HUES48 (cell line): ENCODE results near the gene LRRC4B.

Experiments
- H3K27ac ChIP-seq: one replicate; pipeline ENCODE4 v1.7.0; 2013; ENCODE audit warnings: low read depth, low read length, inconsistent platforms
- H3K27me3 ChIP-seq: 2 replicates; pipeline ENCODE4 v1.6.1; 2013; ENCODE audit warnings: mild to moderate bottlenecking, low read length; ENCODE audit not compliant: control insufficient read depth, insufficient read depth
- H3K36me3 ChIP-seq: 2 replicates; pipeline ENCODE4 v1.6.1; 2013; ENCODE audit warnings: low read length; ENCODE audit not compliant: control insufficient read depth, insufficient read depth
- H3K4me1 ChIP-seq: 2 replicates; pipeline ENCODE4 v1.6.1; 2013; ENCODE audit warnings: mild to moderate bottlenecking, low read length; ENCODE audit not compliant: control insufficient read depth, insufficient read depth
- H3K4me3 ChIP-seq: 2 replicates; pipeline ENCODE4 v1.5.1; 2013; ENCODE audit warnings: mild to moderate bottlenecking, low read depth, low read length
- H3K9ac ChIP-seq: 2 replicates; pipeline ENCODE4 v1.6.1; 2013; ENCODE audit warnings: mild to moderate bottlenecking, low read depth, low read length, moderate library complexity
- H3K9me3 ChIP-seq: 2 replicates; pipeline ENCODE4 v1.6.1; 2013; ENCODE audit warnings: low read length; ENCODE audit not compliant: control insufficient read depth, insufficient read depth

LRRC4B gene

GRCh38 chr19:50568728-50569698, 778 bp upstream of the LRRC4B start:
- H3K4me1 ChIP-seq, result no peaks in the 10 kb centered on the region; the same call in 1 of the 2 replicates
- peak overlapping the region; percentile 32; the same call in 1 of the 2 replicates for H3K4me3 ChIP-seq

GRCh38 chr19:50567052-50567841, 988 bp downstream of the LRRC4B start:
- peaks cover 43% of the 10 kb centered on the region for H3K27me3 ChIP-seq

More at GRCh38 chr19:50568728-50569698, 778 bp upstream of the LRRC4B start:
- no peak overlapping the region for H3K9ac ChIP-seq
- no peaks in the 10 kb centered on the region for H3K36me3 ChIP-seq
- peaks cover 34% of the 10 kb centered on the region for H3K27me3 ChIP-seq
- H3K27ac ChIP-seq, result no peak overlapping the region
- H3K9me3 ChIP-seq, result no peaks in the 10 kb centered on the region

DNA sequence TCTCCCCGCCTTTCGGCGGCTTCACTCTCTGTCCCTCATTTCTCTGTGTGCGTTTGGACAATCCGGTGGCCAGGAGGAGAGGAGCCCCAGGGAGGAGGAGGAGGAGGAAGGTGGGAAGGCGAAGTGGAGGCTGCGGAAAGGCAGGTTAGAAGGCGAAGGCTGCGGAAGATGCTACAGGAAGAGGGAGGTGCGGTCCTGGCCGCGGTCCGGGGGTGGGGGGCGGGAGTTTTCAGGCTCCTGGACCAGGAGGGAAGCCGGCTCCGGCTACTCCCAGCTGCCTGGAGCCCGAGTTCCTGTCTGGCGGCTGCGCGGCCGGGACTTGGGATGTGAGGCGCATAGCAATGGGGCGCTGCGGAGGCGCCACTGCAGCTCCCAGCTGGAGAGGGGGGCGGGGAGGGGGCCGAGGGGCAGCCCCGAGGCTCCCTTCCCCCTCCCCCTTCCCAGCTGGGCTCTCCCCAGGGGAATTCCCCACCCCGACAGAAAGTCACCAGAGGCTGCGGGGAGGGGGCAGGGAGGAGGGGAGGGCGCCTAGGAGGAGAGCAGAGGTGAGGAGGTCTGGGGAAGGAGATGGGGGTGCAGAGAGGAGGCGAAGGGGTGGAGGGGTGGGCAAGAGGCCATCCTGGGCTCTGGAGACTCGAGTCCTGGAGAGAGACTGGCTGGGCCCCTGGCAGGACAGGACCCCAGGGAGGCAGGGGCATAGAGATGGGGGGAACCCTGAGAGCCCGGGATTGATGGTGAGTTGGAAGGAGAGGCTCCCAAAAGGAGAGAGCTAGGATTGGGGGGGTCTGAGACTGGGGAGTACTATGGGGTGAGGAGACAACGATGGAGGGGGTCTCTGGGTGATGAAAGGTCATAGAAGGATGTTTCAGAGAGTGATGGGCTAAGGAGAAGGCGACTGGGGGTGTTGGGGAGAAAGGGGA, 2.0 kb downstream of the LRRC4B start:
- H3K27ac ChIP-seq, result no peak overlapping the region
- H3K4me1 ChIP-seq, result peaks cover 3% of the 10 kb centered on the region; the same call in 1 of the 2 replicates
- no peaks in the 10 kb centered on the region for H3K9me3 ChIP-seq
- no peak overlapping the region for H3K9ac ChIP-seq
- peak overlapping the region; percentile 56 for H3K4me3 ChIP-seq
- H3K27me3 ChIP-seq, result peaks cover 43% of the 10 kb centered on the region
- H3K36me3 ChIP-seq, result no peaks in the 10 kb centered on the region

More at GRCh38 chr19:50567052-50567841, 988 bp downstream of the LRRC4B start:
- Histone ChIP-seq H3K27ac (no peak overlapping the region), H3K9me3 (no peaks in the 10 kb centered on the region), H3K9ac (no peak overlapping the region), H3K4me1 (peaks cover 3% of the 10 kb centered on the region; the same call in 1 of the 2 replicates), H3K36me3 (no peaks in the 10 kb centered on the region), H3K4me3 (peak overlapping the region; percentile 56; the same call in 1 of the 2 replicates)

DNA sequence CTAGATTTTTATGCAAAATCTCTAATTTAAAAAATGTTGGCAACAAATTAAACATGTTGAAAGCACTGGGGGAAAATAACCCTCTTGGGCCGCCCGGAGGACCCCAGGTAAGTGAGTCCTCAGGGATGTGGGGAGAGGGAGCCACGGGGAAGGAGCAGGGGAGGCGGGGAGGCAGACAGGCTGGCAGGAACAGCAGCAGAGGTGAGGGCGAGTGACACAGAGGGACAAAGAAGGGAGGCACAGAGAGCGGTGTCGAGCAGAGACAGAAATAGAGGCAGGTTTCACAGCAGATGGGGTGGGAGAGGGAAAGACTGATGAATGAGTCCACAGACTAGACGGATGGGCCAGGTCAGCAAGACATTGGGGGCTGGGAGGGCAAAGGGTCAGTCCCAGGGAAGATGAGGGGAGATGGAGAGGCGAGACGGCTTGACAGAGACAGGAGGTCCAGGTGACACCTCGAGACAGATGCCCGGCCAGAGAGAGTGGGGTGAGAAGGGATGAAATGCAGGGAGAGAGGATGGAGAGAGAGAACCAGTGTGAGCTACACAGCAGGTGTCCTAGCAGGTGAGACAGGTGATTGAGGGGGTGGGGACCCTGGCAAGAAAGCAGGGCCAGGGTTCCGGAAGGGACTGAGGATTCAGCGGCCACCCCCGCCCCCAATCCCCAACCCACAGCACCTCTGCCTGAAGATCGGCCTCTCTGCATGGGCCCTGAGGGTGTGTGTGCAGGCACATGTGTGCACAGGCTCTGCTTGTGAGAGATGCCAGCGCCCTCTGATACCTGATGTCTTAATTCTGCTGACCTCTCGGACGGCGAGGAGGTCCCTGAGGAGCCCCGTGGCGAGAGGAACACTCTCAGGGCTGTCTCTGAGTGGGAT, 3.8 kb downstream of the LRRC4B start:
- no peak overlapping the region for H3K27ac ChIP-seq
- no peak overlapping the region for H3K9ac ChIP-seq
- no peaks in the 10 kb centered on the region for H3K9me3 ChIP-seq
- H3K4me3 ChIP-seq, result no peak overlapping the region
- peaks cover 3% of the 10 kb centered on the region; the same call in 1 of the 2 replicates for H3K4me1 ChIP-seq
- no peaks in the 10 kb centered on the region for H3K36me3 ChIP-seq
- peaks cover 43% of the 10 kb centered on the region for H3K27me3 ChIP-seq

GRCh38 chr19:50563597-50563996, 4.6 kb downstream of the LRRC4B start:
- no peak overlapping the region for H3K4me3 ChIP-seq
- no peaks in the 10 kb centered on the region for H3K9me3 ChIP-seq
- no peaks in the 10 kb centered on the region for H3K36me3 ChIP-seq
- H3K27me3 ChIP-seq, result peaks cover 40% of the 10 kb centered on the region
- no peak overlapping the region for H3K9ac ChIP-seq
- H3K27ac ChIP-seq, result no peak overlapping the region
- peaks cover 3% of the 10 kb centered on the region; the same call in 1 of the 2 replicates for H3K4me1 ChIP-seq

DNA sequence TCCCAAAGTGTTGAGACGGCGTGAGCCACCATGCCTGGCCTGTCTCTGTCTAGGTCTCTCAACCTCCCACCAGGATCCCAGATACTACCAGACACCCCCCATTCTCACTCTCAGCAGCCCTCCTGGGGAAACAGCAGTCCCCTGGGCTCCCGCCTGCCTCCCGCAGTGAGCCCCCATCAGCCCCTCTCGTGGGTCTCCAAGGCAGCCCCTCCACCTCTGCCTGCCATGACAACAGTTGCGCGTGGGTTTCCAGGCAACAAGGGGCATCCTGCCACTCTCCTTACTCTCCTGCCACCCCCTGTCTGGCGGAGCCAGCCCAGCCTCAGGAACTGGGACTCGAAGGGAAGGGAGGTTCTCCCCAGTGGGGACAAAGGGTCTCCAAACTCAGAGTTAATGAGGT, 5.2 kb downstream of the LRRC4B start:
- no peaks in the 10 kb centered on the region for H3K9me3 ChIP-seq
- no peak overlapping the region for H3K27ac ChIP-seq
- H3K9ac ChIP-seq, result no peak overlapping the region
- H3K4me1 ChIP-seq, result peaks cover 3% of the 10 kb centered on the region; the same call in 1 of the 2 replicates
- H3K27me3 ChIP-seq, result peaks cover 41% of the 10 kb centered on the region
- no peak overlapping the region for H3K4me3 ChIP-seq
- no peaks in the 10 kb centered on the region for H3K36me3 ChIP-seq

DNA sequence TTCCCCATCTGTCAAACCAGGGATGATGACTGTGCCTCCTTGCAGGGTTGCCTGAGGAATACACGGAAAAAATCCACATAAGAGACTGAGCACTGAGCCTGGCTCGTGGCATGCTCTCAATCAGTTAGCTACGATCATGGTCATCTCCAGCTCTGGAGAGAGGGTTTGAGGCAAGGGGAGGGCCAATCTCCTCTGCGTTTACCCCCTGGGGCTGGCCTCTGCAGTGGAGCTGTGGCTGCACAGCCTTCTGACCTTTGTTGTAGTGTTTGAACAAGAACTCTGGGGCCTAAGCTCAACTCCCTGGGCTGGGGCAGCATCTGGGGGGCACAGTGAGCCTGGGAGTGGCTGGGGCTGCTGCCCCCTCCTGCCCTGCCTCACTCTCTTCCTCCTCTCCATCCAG, 5.9 kb downstream of the LRRC4B start:
- Histone ChIP-seq H3K9me3 (no peaks in the 10 kb centered on the region), H3K9ac (no peak overlapping the region), H3K27me3 (peaks cover 45% of the 10 kb centered on the region), H3K4me3 (no peak overlapping the region), H3K27ac (no peak overlapping the region), H3K4me1 (peaks cover 3% of the 10 kb centered on the region; the same call in 1 of the 2 replicates), H3K36me3 (no peaks in the 10 kb centered on the region)

DNA sequence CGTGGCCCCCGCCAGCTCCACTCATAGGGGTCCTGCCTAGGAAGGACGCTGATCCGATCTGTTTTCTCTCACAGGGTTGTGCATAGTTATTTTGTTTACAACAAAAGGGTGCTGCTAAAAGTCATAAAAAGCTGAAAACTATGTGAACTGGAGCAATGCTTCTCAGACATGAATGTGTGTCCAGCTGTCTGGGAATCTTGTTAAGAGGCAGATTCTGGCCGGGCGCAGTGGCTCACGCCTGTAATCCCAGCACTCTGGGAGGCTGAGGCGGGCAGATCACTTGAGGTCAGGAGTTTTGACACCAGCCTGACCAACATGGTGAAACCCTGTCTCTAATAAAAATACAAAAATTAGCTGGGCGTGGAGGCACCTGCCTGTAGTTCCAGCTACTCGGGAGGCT, 8.6 kb downstream of the LRRC4B start:
- Histone ChIP-seq H3K4me1 (peaks cover 7% of the 10 kb centered on the region; the same call in 1 of the 2 replicates), H3K36me3 (no peaks in the 10 kb centered on the region), H3K4me3 (no peak overlapping the region), H3K27me3 (peaks cover 30% of the 10 kb centered on the region), H3K9ac (no peak overlapping the region), H3K27ac (no peak overlapping the region), H3K9me3 (no peaks in the 10 kb centered on the region)

GRCh38 chr19:50558449-50558848, 9.8 kb downstream of the LRRC4B start:
- Histone ChIP-seq H3K27me3 (peaks cover 26% of the 10 kb centered on the region), H3K36me3 (no peaks in the 10 kb centered on the region), H3K4me3 (no peak overlapping the region)

More at GRCh38 chr19:50558449-50558848, 9.8 kb downstream of the LRRC4B start:
- H3K27ac ChIP-seq, result no peak overlapping the region
- H3K9ac ChIP-seq, result no peak overlapping the region
- H3K9me3 ChIP-seq, result no peaks in the 10 kb centered on the region
- peaks cover 4% of the 10 kb centered on the region; the same call in 1 of the 2 replicates for H3K4me1 ChIP-seq
